ENCODE results near the gene INHA. TPM values are rescaled to one million over a fixed set of nuclear protein-coding genes. Genes with fewer than 3 reads are reported as not detected.
A peak's percentile ranks its signal among the peaks of the same experiment; 100 is the strongest.

Gene INHA
- total RNA-seq, 3 donors from 2014 or later (not counting 1 experiment from before 2014, with no cell fraction given), result not detected

- Mint-ChIP-seq H3K9me3 (no peaks in the 10 kb centered on the region), H3K36me3 (peaks cover 6% of the 10 kb centered on the region), H3K4me1 (peaks cover 8 to 22% of the 10 kb centered on the region in 2 donors), H3K27ac (peak overlapping the region in 1 of 2 donors; percentile 81), H3K27me3 (ENCODE audit: low read depth in 2 of 2) (no peaks in the 10 kb centered on the region), H3K4me3 (peak overlapping the region; percentile 42)
- no peak overlapping the region for H3K27ac ChIP-seq (ENCODE audit: low read length)
- peaks cover 20% of the 10 kb centered on the region for H3K4me1 ChIP-seq (ENCODE audit: control insufficient read depth, insufficient read depth, low read length)
- TF ChIP-seq CTCF (IDR thresholded peaks at IDR 0.05), result no peak
- intact Hi-C loops (cut with micrococcal nuclease), result no loop called here
- H3K27me3 ChIP-seq (ENCODE audit: control insufficient read depth, insufficient read depth, low read length), result no peaks in the 10 kb centered on the region
- peak in 1 of 2 donors; percentile 51 for DNase-seq
- 50% methylated on average over 14 of the region's 15 CpGs for WGBS (ENCODE audit: insufficient coverage)
- ATAC-seq, result peak in 2 of 3 donors; percentile 72 to 73
- H3K4me3 ChIP-seq (ENCODE audit: low read length), result no peak overlapping the region
- H3K36me3 ChIP-seq (ENCODE audit: control insufficient read depth, insufficient read depth, low read length), result peaks cover 42% of the 10 kb centered on the region
- no peaks in the 10 kb centered on the region for H3K9me3 ChIP-seq (ENCODE audit: control insufficient read depth, insufficient read depth, low read length)
Measured at GRCh38 chr2:219612577-219613286, 40.6 kb downstream of the INHA start.

- Histone ChIP-seq H3K36me3 (ENCODE audit: control insufficient read depth, insufficient read depth, low read length) (peaks cover 36% of the 10 kb centered on the region), H3K4me3 (ENCODE audit: low read length) (no peak overlapping the region), H3K27ac (ENCODE audit: low read length) (no peak overlapping the region), H3K4me1 (ENCODE audit: control insufficient read depth, insufficient read depth, low read length) (peaks cover 20% of the 10 kb centered on the region), H3K27me3 (ENCODE audit: control insufficient read depth, insufficient read depth, low read length) (no peaks in the 10 kb centered on the region), H3K9me3 (ENCODE audit: control insufficient read depth, insufficient read depth, low read length) (no peaks in the 10 kb centered on the region)
- intact Hi-C loops (cut with micrococcal nuclease), result no loop called here
- Mint-ChIP-seq H3K27ac (no peak overlapping the region), H3K36me3 (peaks cover 6% of the 10 kb centered on the region), H3K27me3 (ENCODE audit: low read depth in 2 of 2) (no peaks in the 10 kb centered on the region), H3K4me1 (peaks cover 8 to 22% of the 10 kb centered on the region in 2 donors), H3K9me3 (no peaks in the 10 kb centered on the region), H3K4me3 (no peak overlapping the region)
- DNase-seq, result no peak
- ATAC-seq, result no peak
- TF ChIP-seq CTCF (IDR thresholded peaks at IDR 0.05), result no peak
- WGBS (ENCODE audit: insufficient coverage), result 88% methylated on average over 9 of the region's 11 CpGs
Measured at GRCh38 chr2:219613461-219614070, 41.5 kb downstream of the INHA start.

GRCh38 chr2:219614076-219614860 lies 42.2 kb downstream of the INHA start:
- no peak for ATAC-seq
- H3K36me3 Mint-ChIP-seq, result peaks cover 6% of the 10 kb centered on the region
- H3K36me3 ChIP-seq (ENCODE audit: control insufficient read depth, insufficient read depth, low read length), result peaks cover 29% of the 10 kb centered on the region
- H3K4me1 ChIP-seq (ENCODE audit: control insufficient read depth, insufficient read depth, low read length), result peaks cover 20% of the 10 kb centered on the region
- no peaks in the 10 kb centered on the region for H3K27me3 ChIP-seq (ENCODE audit: control insufficient read depth, insufficient read depth, low read length)
- no peaks in the 10 kb centered on the region for H3K27me3 Mint-ChIP-seq (ENCODE audit: low read depth in 2 of 2)
- no peaks in the 10 kb centered on the region for H3K9me3 ChIP-seq (ENCODE audit: control insufficient read depth, insufficient read depth, low read length)
- 98% methylated on average over 11 of the region's 11 CpGs for WGBS (ENCODE audit: insufficient coverage)
- H3K4me1 Mint-ChIP-seq, result peaks cover 8 to 22% of the 10 kb centered on the region in 2 donors
- intact Hi-C loops (cut with micrococcal nuclease), result no loop called here
- peak overlapping the region; percentile 31 for H3K4me3 Mint-ChIP-seq
- H3K27ac ChIP-seq (ENCODE audit: low read length), result no peak overlapping the region
- H3K9me3 Mint-ChIP-seq, result no peaks in the 10 kb centered on the region
- no peak overlapping the region for H3K4me3 ChIP-seq (ENCODE audit: low read length)
- DNase-seq, result no peak
- TF ChIP-seq CTCF (IDR thresholded peaks at IDR 0.05), result no peak
- H3K27ac Mint-ChIP-seq, result peak overlapping the region in 1 of 2 donors; percentile 9

Measured in natural killer cell (primary cell).